ENCODE results near the gene TTC8. TPM values are rescaled to one million over a fixed set of nuclear protein-coding genes. Genes with fewer than 3 reads are reported as not detected.

TTC8 gene
- total and polyA plus RNA-seq, 10 donors, result 4.5 to 23.6 (median 11.0) TPM

GRCh38 chr14:88863167-88863566, 38.7 kb downstream of the TTC8 start:
- no peak overlapping the region for H3K27ac ChIP-seq
- peaks cover 0 to 44% (median 0%) of the 10 kb centered on the region in 6 donors for H3K36me3 ChIP-seq
- no peaks in the 10 kb centered on the region for H3K4me1 ChIP-seq
- H3K4me3 ChIP-seq, result no peak overlapping the region
- H3K27me3 ChIP-seq (replicated peaks in 1 of 7), result no peaks in the 10 kb centered on the region
- no peak for DNase-seq
- intact Hi-C loops (cut with DNase I; ENCODE audit: low total_unique reads), result no loop called here
- 89 to 97% (median 93%) methylated on average over 1 of the region's 1 CpG for WGBS, 5 donors
- TF ChIP-seq POLR2A (IDR thresholded peaks at IDR 0.05) (no peak), POLR2AphosphoS5 (IDR thresholded peaks at IDR 0.05) (no peak)
- TF ChIP-seq, protein P1, sequence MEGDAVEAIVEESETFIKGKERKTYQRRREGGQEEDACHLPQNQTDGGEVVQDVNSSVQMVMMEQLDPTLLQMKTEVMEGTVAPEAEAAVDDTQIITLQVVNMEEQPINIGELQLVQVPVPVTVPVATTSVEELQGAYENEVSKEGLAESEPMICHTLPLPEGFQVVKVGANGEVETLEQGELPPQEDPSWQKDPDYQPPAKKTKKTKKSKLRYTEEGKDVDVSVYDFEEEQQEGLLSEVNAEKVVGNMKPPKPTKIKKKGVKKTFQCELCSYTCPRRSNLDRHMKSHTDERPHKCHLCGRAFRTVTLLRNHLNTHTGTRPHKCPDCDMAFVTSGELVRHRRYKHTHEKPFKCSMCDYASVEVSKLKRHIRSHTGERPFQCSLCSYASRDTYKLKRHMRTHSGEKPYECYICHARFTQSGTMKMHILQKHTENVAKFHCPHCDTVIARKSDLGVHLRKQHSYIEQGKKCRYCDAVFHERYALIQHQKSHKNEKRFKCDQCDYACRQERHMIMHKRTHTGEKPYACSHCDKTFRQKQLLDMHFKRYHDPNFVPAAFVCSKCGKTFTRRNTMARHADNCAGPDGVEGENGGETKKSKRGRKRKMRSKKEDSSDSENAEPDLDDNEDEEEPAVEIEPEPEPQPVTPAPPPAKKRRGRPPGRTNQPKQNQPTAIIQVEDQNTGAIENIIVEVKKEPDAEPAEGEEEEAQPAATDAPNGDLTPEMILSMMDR (IDR thresholded peaks at IDR 0.05 in 8 of 11, conservative IDR thresholded peaks at IDR 0.05 in 3 of 11), result no peak
- peaks cover 0 to 4% (median 0%) of the 10 kb centered on the region in 8 donors for H3K9me3 ChIP-seq

DNA sequence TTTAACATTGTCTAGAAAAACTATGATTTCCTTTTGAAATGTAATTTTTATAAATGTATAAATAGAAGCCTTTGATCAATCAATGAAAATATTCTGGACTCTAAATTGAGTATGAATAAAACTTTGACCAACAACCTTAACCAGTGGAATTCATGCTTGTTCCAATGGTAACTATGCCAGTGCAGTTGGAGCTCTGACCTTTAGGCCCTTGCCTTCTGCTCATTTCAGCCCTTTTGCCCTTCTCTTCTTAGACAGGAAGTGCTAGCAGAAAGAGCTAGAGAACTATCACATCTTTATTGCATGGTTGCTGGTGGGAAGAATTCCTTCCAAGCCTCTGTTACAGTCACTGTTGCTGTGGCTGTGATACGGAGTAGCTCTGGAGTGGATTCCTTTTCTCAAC, 39.7 kb downstream of the TTC8 start:
- H3K4me3 ChIP-seq, result no peak overlapping the region
- no peak for TF ChIP-seq POLR2A (IDR thresholded peaks at IDR 0.05)
- TF ChIP-seq POLR2AphosphoS5 (IDR thresholded peaks at IDR 0.05), result no peak
- TF ChIP-seq, protein P1 (IDR thresholded peaks at IDR 0.05 in 8 of 11, conservative IDR thresholded peaks at IDR 0.05 in 3 of 11), result no peak
- no peak overlapping the region for H3K27ac ChIP-seq
- peaks cover 0 to 2% (median 0%) of the 10 kb centered on the region in 8 donors for H3K9me3 ChIP-seq
- WGBS, 5 donors, result 70 to 100% (median 81%) methylated on average over 1 of the region's 1 CpG
- intact Hi-C loops (cut with DNase I; ENCODE audit: low total_unique reads), result no loop called here
- peaks cover 0 to 34% (median 0%) of the 10 kb centered on the region in 6 donors for H3K36me3 ChIP-seq
- no peak for DNase-seq
- no peaks in the 10 kb centered on the region for H3K4me1 ChIP-seq
- no peaks in the 10 kb centered on the region for H3K27me3 ChIP-seq (replicated peaks in 1 of 7)

GRCh38 chr14:88866305-88866704, 41.9 kb downstream of the TTC8 start:
- peaks cover 0 to 35% (median 4%) of the 10 kb centered on the region in 6 donors for H3K36me3 ChIP-seq
- 78 to 93% (median 90%) methylated on average over 3 of the region's 3 CpGs for WGBS, 5 donors
- intact Hi-C loops (cut with DNase I; ENCODE audit: low total_unique reads), result loop anchor here (5.0 kb wide), 1 partner anchor 199 kb away; no protein-coding TSS in a partner anchor

DNA sequence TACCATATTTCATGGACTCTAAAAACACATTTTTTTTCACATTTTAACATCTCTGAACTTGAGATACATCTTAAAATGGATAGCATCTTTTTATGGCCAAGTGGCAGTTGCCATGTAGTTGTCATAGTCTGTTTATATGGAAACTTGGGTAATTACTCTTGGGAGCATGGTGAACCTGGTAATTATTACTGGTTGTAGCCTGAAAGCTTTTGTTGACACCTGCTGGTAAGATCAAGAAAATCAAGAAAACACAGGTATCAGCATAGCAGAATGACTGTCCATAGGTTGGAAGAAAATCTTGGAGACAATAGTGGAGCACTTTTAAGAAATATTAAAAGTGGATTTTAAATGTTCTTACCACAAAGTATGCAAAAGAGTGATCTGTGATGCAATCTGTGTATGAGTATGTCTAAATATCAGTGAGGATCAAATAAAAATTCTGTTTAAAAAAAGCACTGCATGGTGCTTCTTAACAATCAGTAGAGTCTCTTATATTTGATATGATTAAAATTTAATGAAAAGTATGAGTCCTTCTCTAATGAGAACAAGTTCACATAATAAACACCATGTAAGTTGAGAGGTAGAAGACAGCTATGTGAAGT, 44.2 kb downstream of the TTC8 start:
- intact Hi-C loops (cut with DNase I; ENCODE audit: low total_unique reads), result loop anchor here (5.0 kb wide), 1 partner anchor 201 kb away; no protein-coding TSS in a partner anchor
- Histone ChIP-seq H3K27ac (no peak overlapping the region), H3K27me3 (replicated peaks in 1 of 7) (no peaks in the 10 kb centered on the region), H3K9me3 (no peaks in the 10 kb centered on the region), H3K36me3 (peaks cover 0 to 39% (median 14%) of the 10 kb centered on the region in 6 donors), H3K4me3 (no peak overlapping the region), H3K4me1 (no peaks in the 10 kb centered on the region)
- DNase-seq, result no peak
- TF ChIP-seq, protein P1 (IDR thresholded peaks at IDR 0.05 in 8 of 11, conservative IDR thresholded peaks at IDR 0.05 in 3 of 11), result peak in 5 of 11 experiments; percentile 9 to 36 (median 25)
- TF ChIP-seq POLR2A (IDR thresholded peaks at IDR 0.05), result no peak

More at GRCh38 chr14:88866305-88866704, 41.9 kb downstream of the TTC8 start:
- Histone ChIP-seq H3K4me3 (no peak overlapping the region), H3K27me3 (replicated peaks in 1 of 7) (no peaks in the 10 kb centered on the region), H3K27ac (no peak overlapping the region), H3K9me3 (no peaks in the 10 kb centered on the region), H3K4me1 (no peaks in the 10 kb centered on the region)
- TF ChIP-seq POLR2AphosphoS5 (IDR thresholded peaks at IDR 0.05), result no peak
- no peak for TF ChIP-seq POLR2A (IDR thresholded peaks at IDR 0.05)
- TF ChIP-seq, protein P1 (IDR thresholded peaks at IDR 0.05 in 8 of 11, conservative IDR thresholded peaks at IDR 0.05 in 3 of 11), result no peak
- no peak for DNase-seq
